IPS-18a (cell line): Measurements from ENCODE around the gene APBA3.

Experiments used
- H3K27ac ChIP-seq: one replicate; pipeline ENCODE4 v1.5.1; 2013; ENCODE audit warnings: low read length
- H3K27me3 ChIP-seq: one replicate; pipeline ENCODE4 v1.6.1; 2013; ENCODE audit warnings: mild to moderate bottlenecking, low read length; ENCODE audit not compliant: control insufficient read depth, insufficient read depth
- H3K36me3 ChIP-seq: one replicate; pipeline ENCODE4 v1.6.1; 2013; ENCODE audit warnings: low read depth, low read length; ENCODE audit not compliant: control insufficient read depth
- H3K4me1 ChIP-seq: one replicate; pipeline ENCODE4 v1.6.1; 2013; ENCODE audit warnings: low read depth, low read length; ENCODE audit not compliant: control insufficient read depth
- H3K4me3 ChIP-seq: one replicate; pipeline ENCODE4 v1.5.1; 2013; ENCODE audit warnings: low read length
- H3K9ac ChIP-seq: one replicate; pipeline ENCODE4 v1.6.1; 2013; ENCODE audit warnings: mild to moderate bottlenecking, low read length, moderate library complexity
- H3K9me3 ChIP-seq: one replicate; pipeline ENCODE4 v1.6.1; 2013; ENCODE audit warnings: low read depth, low read length; ENCODE audit not compliant: control insufficient read depth

The APBA3 gene

GRCh38 chr19:3801412-3802096 lies 40.1 kb upstream of the APBA3 start:
- Histone ChIP-seq H3K9ac (no peak overlapping the region), H3K9me3 (no peaks in the 10 kb centered on the region), H3K27me3 (peaks cover 38% of the 10 kb centered on the region), H3K4me3 (peak overlapping the region; percentile 55), H3K4me1 (no peaks in the 10 kb centered on the region), H3K27ac (no peak overlapping the region), H3K36me3 (no peaks in the 10 kb centered on the region)

GRCh38 chr19:3800996-3801395 lies 39.5 kb upstream of the APBA3 start:
- Histone ChIP-seq H3K9me3 (no peaks in the 10 kb centered on the region), H3K36me3 (no peaks in the 10 kb centered on the region), H3K27ac (no peak overlapping the region), H3K27me3 (peaks cover 38% of the 10 kb centered on the region), H3K4me1 (no peaks in the 10 kb centered on the region), H3K4me3 (peak overlapping the region; percentile 55), H3K9ac (no peak overlapping the region)

GRCh38 chr19:3798137-3798536 lies 36.6 kb upstream of the APBA3 start:
- H3K4me1 ChIP-seq = no peaks in the 10 kb centered on the region
- no peak overlapping the region for H3K9ac ChIP-seq
- peaks cover 38% of the 10 kb centered on the region for H3K27me3 ChIP-seq
- H3K9me3 ChIP-seq = no peaks in the 10 kb centered on the region
- H3K4me3 ChIP-seq = no peak overlapping the region
- no peaks in the 10 kb centered on the region for H3K36me3 ChIP-seq
- no peak overlapping the region for H3K27ac ChIP-seq

- H3K36me3 ChIP-seq = no peaks in the 10 kb centered on the region
Observed at GRCh38 chr19:3796358-3796757, 34.9 kb upstream of the APBA3 start.

GRCh38 chr19:3793799-3794198 lies 32.3 kb upstream of the APBA3 start:
- no peaks in the 10 kb centered on the region for H3K4me1 ChIP-seq
- no peak overlapping the region for H3K9ac ChIP-seq
- H3K27ac ChIP-seq = no peak overlapping the region
- no peaks in the 10 kb centered on the region for H3K27me3 ChIP-seq
- no peaks in the 10 kb centered on the region for H3K36me3 ChIP-seq
- no peaks in the 10 kb centered on the region for H3K9me3 ChIP-seq
- H3K4me3 ChIP-seq = no peak overlapping the region

More at GRCh38 chr19:3796358-3796757, 34.9 kb upstream of the APBA3 start:
- Histone ChIP-seq H3K27me3 (peaks cover 20% of the 10 kb centered on the region), H3K27ac (no peak overlapping the region), H3K4me1 (no peaks in the 10 kb centered on the region), H3K4me3 (no peak overlapping the region), H3K9me3 (no peaks in the 10 kb centered on the region), H3K9ac (no peak overlapping the region)

- H3K9ac ChIP-seq = no peak overlapping the region
- H3K27ac ChIP-seq = no peak overlapping the region
Observed at GRCh38 chr19:3792114-3792513, 30.6 kb upstream of the APBA3 start.

GRCh38 chr19:3790941-3791340 lies 29.4 kb upstream of the APBA3 start:
- Histone ChIP-seq H3K9ac (no peak overlapping the region), H3K27me3 (peaks cover 11% of the 10 kb centered on the region), H3K9me3 (no peaks in the 10 kb centered on the region), H3K4me3 (no peak overlapping the region), H3K36me3 (no peaks in the 10 kb centered on the region), H3K4me1 (no peaks in the 10 kb centered on the region), H3K27ac (no peak overlapping the region)

More at GRCh38 chr19:3792114-3792513, 30.6 kb upstream of the APBA3 start:
- Histone ChIP-seq H3K36me3 (no peaks in the 10 kb centered on the region), H3K9me3 (no peaks in the 10 kb centered on the region), H3K4me1 (no peaks in the 10 kb centered on the region), H3K4me3 (no peak overlapping the region), H3K27me3 (peaks cover under 1% of the 10 kb centered on the region)

- Histone ChIP-seq H3K4me3 (no peak overlapping the region), H3K9ac (no peak overlapping the region), H3K9me3 (no peaks in the 10 kb centered on the region), H3K4me1 (no peaks in the 10 kb centered on the region), H3K27ac (no peak overlapping the region), H3K36me3 (no peaks in the 10 kb centered on the region), H3K27me3 (peaks cover 17% of the 10 kb centered on the region)
Observed at GRCh38 chr19:3790209-3790734, 28.8 kb upstream of the APBA3 start.

GRCh38 chr19:3788996-3789778 lies 27.7 kb upstream of the APBA3 start:
- Histone ChIP-seq H3K9ac (no peak overlapping the region), H3K9me3 (no peaks in the 10 kb centered on the region), H3K4me3 (no peak overlapping the region), H3K27me3 (peaks cover 28% of the 10 kb centered on the region), H3K27ac (no peak overlapping the region), H3K36me3 (no peaks in the 10 kb centered on the region), H3K4me1 (no peaks in the 10 kb centered on the region)

GRCh38 chr19:3785938-3786824 lies 24.7 kb upstream of the APBA3 start, which contains the start of gene MATK:
TSS of gene MATK (minus strand) at chr19:3786381. CDS start at chr19:3785135, 1,246 bp downstream.
- H3K27me3 ChIP-seq = peaks cover 38% of the 10 kb centered on the region
- peaks cover 5% of the 10 kb centered on the region for H3K9me3 ChIP-seq
- no peak within 1 kb of the TSS for H3K27ac ChIP-seq
- H3K4me3 ChIP-seq = peak within 1 kb of the TSS; percentile 60
- no peaks in the 10 kb centered on the region for H3K36me3 ChIP-seq
- no peaks in the 10 kb centered on the region for H3K4me1 ChIP-seq
- H3K9ac ChIP-seq = no peak within 1 kb of the TSS

GRCh38 chr19:3785451-3785937 lies 24.0 kb upstream of the APBA3 start:
- H3K27me3 ChIP-seq = peaks cover 38% of the 10 kb centered on the region
- no peaks in the 10 kb centered on the region for H3K36me3 ChIP-seq
- H3K4me3 ChIP-seq = peak overlapping the region; percentile 60
- no peaks in the 10 kb centered on the region for H3K4me1 ChIP-seq
- H3K9me3 ChIP-seq = peaks cover 6% of the 10 kb centered on the region
- H3K27ac ChIP-seq = no peak overlapping the region
- H3K9ac ChIP-seq = no peak overlapping the region
